ENCODE measurements around the gene ASB4.
"Not testable (repeated sequence)": the region's sequence is repeated elsewhere in the genome, so short reads cannot be mapped to it uniquely, and the experiment has no call there.

The ASB4 gene

GRCh38 chr7:95549818-95550529, 64.2 kb downstream of the ASB4 start:
- Histone ChIP-seq H3K9ac (ENCODE audit: low read length in 5 of 5) (peak overlapping the region in 4 of 5 donors; percentile 52 to 80 (median 64)), H3K36me3 (ENCODE audit: control insufficient read depth in 5 of 5, insufficient read depth in 5 of 5, low read length in 5 of 5) (no peaks in the 10 kb centered on the region), H3K27ac (ENCODE audit: low read depth, low read length) (peak overlapping the region; percentile 99), H3K9me3 (ENCODE audit: control insufficient read depth in 5 of 5, low read length in 5 of 5) (no peaks in the 10 kb centered on the region), H3K4me3 (ENCODE audit: low read depth in 1 of 5, low read length in 5 of 5) (peak overlapping the region; percentile 4 to 64 (median 42)), H3K4me1 (ENCODE audit: control insufficient read depth in 5 of 5, insufficient read depth in 5 of 5, low read length in 5 of 5) (peaks cover 13 to 82% (median 72%) of the 10 kb centered on the region in 5 donors), H3K27me3 (ENCODE audit: control insufficient read depth in 5 of 5, insufficient read depth in 4 of 5, low read length in 5 of 5) (no peaks in the 10 kb centered on the region)

DNA sequence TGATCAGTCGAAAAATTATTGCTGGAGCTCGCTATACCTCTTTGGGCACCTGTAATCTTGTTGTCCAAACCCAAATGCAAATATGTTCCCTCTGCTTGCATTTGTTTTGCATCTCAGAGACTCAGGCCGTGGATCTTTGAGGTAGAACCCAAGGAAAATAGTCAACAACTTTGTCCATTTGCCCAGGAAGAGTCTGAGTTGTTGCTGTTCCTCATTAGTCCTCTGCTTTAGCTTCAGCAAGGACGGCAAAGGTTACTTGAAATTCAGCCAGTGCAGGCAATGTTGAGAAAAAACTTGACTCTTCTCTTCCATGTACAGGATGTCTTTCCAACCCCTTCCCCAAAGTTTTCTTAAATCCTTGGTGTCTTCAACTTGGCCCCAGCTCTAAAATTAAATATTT, 64.8 kb downstream of the ASB4 start:
- Histone ChIP-seq H3K9ac (ENCODE audit: low read length in 5 of 5) (peak overlapping the region in 4 of 5 donors; percentile 21 to 71 (median 55)), H3K4me1 (ENCODE audit: control insufficient read depth in 5 of 5, insufficient read depth in 5 of 5, low read length in 5 of 5) (peaks cover 13 to 79% (median 66%) of the 10 kb centered on the region in 5 donors), H3K4me3 (ENCODE audit: low read depth in 1 of 5, low read length in 5 of 5) (peak overlapping the region; percentile 4 to 64 (median 42))

DNA sequence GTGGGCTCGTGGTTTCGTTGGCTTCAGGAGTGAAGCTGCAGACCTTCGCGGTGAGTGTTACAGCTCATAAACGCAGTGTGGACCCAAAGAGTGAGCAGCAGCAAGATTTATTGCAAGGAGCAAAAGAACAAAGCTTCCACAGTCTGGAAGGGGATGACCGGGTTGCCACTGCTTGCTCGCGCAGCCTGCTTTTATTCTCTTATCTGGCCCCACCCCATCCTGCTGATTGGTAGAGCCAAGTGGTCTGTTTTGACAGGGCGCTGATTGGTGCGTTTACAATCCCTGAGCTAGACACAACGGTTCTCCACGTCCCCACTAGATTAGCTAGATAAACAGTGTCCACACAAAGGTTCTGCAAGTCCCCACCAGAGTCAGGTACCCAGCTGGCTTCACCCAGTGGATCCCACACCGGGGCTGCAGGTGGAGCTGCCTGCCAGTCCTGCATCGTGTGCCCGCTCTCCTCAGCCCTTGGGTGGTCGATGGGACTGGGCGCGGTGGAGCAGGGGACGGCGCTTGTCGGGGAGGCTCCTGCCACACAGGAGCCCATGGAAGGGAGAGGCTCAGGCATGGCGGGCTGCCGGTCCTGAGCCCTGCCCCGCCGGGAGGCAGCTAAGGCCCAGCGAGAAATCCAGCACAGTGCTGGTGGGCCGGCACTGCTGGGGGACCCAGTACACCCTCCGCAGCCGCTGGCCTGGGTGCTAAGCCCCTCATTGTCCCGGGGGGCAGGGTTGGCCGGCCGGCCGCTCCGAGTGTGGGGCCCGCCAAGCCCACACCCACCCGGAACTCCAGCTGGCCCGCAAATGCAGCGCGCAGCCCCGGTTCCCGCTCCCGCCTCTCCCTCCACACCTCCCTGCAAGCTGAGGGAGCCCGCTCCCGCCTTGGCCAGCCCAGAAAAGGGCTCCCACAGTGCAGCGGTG, 66.5 kb downstream of the ASB4 start:
- H3K36me3 ChIP-seq (ENCODE audit: control insufficient read depth in 5 of 5, insufficient read depth in 5 of 5, low read length in 5 of 5); H3K27me3 ChIP-seq (ENCODE audit: control insufficient read depth in 5 of 5, insufficient read depth in 4 of 5, low read length in 5 of 5); H3K9ac ChIP-seq (ENCODE audit: low read length in 5 of 5); H3K4me3 ChIP-seq (ENCODE audit: low read depth in 1 of 5, low read length in 5 of 5); H3K27ac ChIP-seq (ENCODE audit: low read depth, low read length); H3K9me3 ChIP-seq (ENCODE audit: control insufficient read depth in 5 of 5, low read length in 5 of 5): not testable (repeated sequence)
- H3K4me1 ChIP-seq (ENCODE audit: control insufficient read depth in 5 of 5, insufficient read depth in 5 of 5, low read length in 5 of 5): peaks cover 13 to 67% (median 55%) of the 10 kb centered on the region in 5 donors

More for the DNA sequence above, 64.8 kb downstream of the ASB4 start:
- Histone ChIP-seq H3K27ac (ENCODE audit: low read depth, low read length) (peak overlapping the region; percentile 99), H3K36me3 (ENCODE audit: control insufficient read depth in 5 of 5, insufficient read depth in 5 of 5, low read length in 5 of 5) (no peaks in the 10 kb centered on the region), H3K27me3 (ENCODE audit: control insufficient read depth in 5 of 5, insufficient read depth in 4 of 5, low read length in 5 of 5) (no peaks in the 10 kb centered on the region), H3K9me3 (ENCODE audit: control insufficient read depth in 5 of 5, low read length in 5 of 5) (no peaks in the 10 kb centered on the region)

DNA sequence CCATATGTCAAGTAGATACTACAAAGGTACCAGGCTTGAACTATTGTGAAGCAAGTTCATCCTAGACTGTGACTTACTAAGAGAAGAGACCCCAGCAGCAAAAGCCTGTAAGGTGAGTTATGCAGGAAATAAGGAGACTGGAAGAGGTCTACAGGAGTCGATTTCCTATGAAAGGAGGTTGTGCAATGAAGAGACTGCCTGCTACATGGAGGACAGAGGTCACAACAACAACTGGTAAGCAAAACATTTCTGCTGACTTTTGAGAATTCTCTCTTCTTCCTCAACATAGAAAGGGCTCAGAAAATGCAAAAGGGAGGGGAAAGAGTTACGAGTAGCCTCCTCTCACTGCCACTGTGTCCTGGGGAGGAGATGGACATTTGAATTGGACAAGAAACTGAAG, 68.2 kb downstream of the ASB4 start:
- Histone ChIP-seq H3K36me3 (ENCODE audit: control insufficient read depth in 5 of 5, insufficient read depth in 5 of 5, low read length in 5 of 5) (no peaks in the 10 kb centered on the region), H3K9ac (ENCODE audit: low read length in 5 of 5) (no peak overlapping the region), H3K27me3 (ENCODE audit: control insufficient read depth in 5 of 5, insufficient read depth in 4 of 5, low read length in 5 of 5) (no peaks in the 10 kb centered on the region), H3K4me1 (ENCODE audit: control insufficient read depth in 5 of 5, insufficient read depth in 5 of 5, low read length in 5 of 5) (peaks cover 13 to 50% (median 42%) of the 10 kb centered on the region in 5 donors), H3K27ac (ENCODE audit: low read depth, low read length) (peak overlapping the region; percentile 26), H3K9me3 (ENCODE audit: control insufficient read depth in 5 of 5, low read length in 5 of 5) (no peaks in the 10 kb centered on the region), H3K4me3 (ENCODE audit: low read depth in 1 of 5, low read length in 5 of 5) (peak overlapping the region in 2 of 5 donors; percentile 27 to 33)

DNA sequence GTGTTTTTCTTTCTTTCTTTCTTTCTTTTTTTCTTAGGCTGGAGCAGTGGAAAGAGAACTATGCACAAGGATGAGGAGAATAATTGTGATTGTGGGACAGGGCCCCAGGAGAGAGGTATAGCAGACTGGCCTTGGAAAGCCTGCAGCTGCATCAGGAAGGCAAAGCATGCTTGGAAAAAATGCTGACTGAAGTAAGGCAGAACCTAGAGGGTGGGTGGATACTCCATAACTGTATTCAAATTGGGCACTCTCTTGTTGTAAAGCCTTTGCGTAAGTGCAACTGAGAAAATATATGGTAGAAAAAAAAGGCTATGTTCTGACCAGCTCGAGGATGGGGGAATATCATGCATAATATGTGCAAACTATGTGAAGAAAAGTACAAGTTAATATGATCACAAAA, 71.0 kb downstream of the ASB4 start:
- H3K9ac ChIP-seq (ENCODE audit: low read length in 5 of 5): no peak overlapping the region
- H3K27me3 ChIP-seq (ENCODE audit: control insufficient read depth in 5 of 5, insufficient read depth in 4 of 5, low read length in 5 of 5): no peaks in the 10 kb centered on the region
- peaks cover 2 to 25% (median 18%) of the 10 kb centered on the region in 5 donors for H3K4me1 ChIP-seq (ENCODE audit: control insufficient read depth in 5 of 5, insufficient read depth in 5 of 5, low read length in 5 of 5)
- no peaks in the 10 kb centered on the region for H3K9me3 ChIP-seq (ENCODE audit: control insufficient read depth in 5 of 5, low read length in 5 of 5)
- no peaks in the 10 kb centered on the region for H3K36me3 ChIP-seq (ENCODE audit: control insufficient read depth in 5 of 5, insufficient read depth in 5 of 5, low read length in 5 of 5)
- H3K4me3 ChIP-seq (ENCODE audit: low read depth in 1 of 5, low read length in 5 of 5): no peak overlapping the region
- H3K27ac ChIP-seq (ENCODE audit: low read depth, low read length): no peak overlapping the region

GRCh38 chr7:95558864-95559263, 73.1 kb downstream of the ASB4 start:
- H3K27ac ChIP-seq (ENCODE audit: low read depth, low read length): no peak overlapping the region
- H3K27me3 ChIP-seq (ENCODE audit: control insufficient read depth in 5 of 5, insufficient read depth in 4 of 5, low read length in 5 of 5): no peaks in the 10 kb centered on the region

DNA sequence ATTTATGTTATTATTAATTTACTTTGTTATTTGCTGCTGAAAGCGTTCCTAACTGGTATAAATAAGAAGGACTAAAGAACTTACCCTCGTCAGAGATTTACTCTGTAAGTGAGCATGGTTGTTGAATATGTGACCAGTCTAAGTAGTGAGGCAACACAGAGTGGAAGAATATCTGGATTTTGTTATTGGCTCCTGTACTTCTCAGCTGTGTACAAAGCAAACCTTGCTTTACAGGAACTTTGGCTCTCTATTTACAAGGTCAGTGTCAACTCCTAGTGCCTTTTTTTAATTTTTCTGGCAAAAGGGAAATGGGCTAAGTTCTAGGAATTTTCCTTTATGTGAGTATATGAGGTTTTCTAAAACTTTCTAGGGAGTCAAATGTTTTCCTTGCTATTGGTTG, 74.9 kb downstream of the ASB4 start:
- Histone ChIP-seq H3K9ac (ENCODE audit: low read length in 5 of 5) (no peak overlapping the region), H3K27me3 (ENCODE audit: control insufficient read depth in 5 of 5, insufficient read depth in 4 of 5, low read length in 5 of 5) (no peaks in the 10 kb centered on the region), H3K36me3 (ENCODE audit: control insufficient read depth in 5 of 5, insufficient read depth in 5 of 5, low read length in 5 of 5) (no peaks in the 10 kb centered on the region), H3K4me3 (ENCODE audit: low read depth in 1 of 5, low read length in 5 of 5) (no peak overlapping the region), H3K27ac (ENCODE audit: low read depth, low read length) (no peak overlapping the region), H3K9me3 (ENCODE audit: control insufficient read depth in 5 of 5, low read length in 5 of 5) (no peaks in the 10 kb centered on the region), H3K4me1 (ENCODE audit: control insufficient read depth in 5 of 5, insufficient read depth in 5 of 5, low read length in 5 of 5) (peaks cover 0 to 5% (median 4%) of the 10 kb centered on the region in 5 donors)

More at GRCh38 chr7:95558864-95559263, 73.1 kb downstream of the ASB4 start:
- H3K9ac ChIP-seq (ENCODE audit: low read length in 5 of 5): no peak overlapping the region
- no peaks in the 10 kb centered on the region for H3K9me3 ChIP-seq (ENCODE audit: control insufficient read depth in 5 of 5, low read length in 5 of 5)
- H3K36me3 ChIP-seq (ENCODE audit: control insufficient read depth in 5 of 5, insufficient read depth in 5 of 5, low read length in 5 of 5): no peaks in the 10 kb centered on the region
- H3K4me1 ChIP-seq (ENCODE audit: control insufficient read depth in 5 of 5, insufficient read depth in 5 of 5, low read length in 5 of 5): peaks cover 2 to 16% (median 14%) of the 10 kb centered on the region in 5 donors
- H3K4me3 ChIP-seq (ENCODE audit: low read depth in 1 of 5, low read length in 5 of 5): no peak overlapping the region

- Histone ChIP-seq H3K27ac (ENCODE audit: low read depth, low read length) (no peak overlapping the region), H3K9ac (ENCODE audit: low read length in 5 of 5) (no peak overlapping the region), H3K36me3 (ENCODE audit: control insufficient read depth in 5 of 5, insufficient read depth in 5 of 5, low read length in 5 of 5) (peaks cover 0 to 7% (median 0%) of the 10 kb centered on the region in 5 donors), H3K27me3 (ENCODE audit: control insufficient read depth in 5 of 5, insufficient read depth in 4 of 5, low read length in 5 of 5) (no peaks in the 10 kb centered on the region), H3K4me1 (ENCODE audit: control insufficient read depth in 5 of 5, insufficient read depth in 5 of 5, low read length in 5 of 5) (no peaks in the 10 kb centered on the region), H3K9me3 (ENCODE audit: control insufficient read depth in 5 of 5, low read length in 5 of 5) (no peaks in the 10 kb centered on the region), H3K4me3 (ENCODE audit: low read depth in 1 of 5, low read length in 5 of 5) (no peak overlapping the region)
These were observed 84.0 kb downstream of the ASB4 start for GRCh38 chr7:95569720-95570119.

DNA sequence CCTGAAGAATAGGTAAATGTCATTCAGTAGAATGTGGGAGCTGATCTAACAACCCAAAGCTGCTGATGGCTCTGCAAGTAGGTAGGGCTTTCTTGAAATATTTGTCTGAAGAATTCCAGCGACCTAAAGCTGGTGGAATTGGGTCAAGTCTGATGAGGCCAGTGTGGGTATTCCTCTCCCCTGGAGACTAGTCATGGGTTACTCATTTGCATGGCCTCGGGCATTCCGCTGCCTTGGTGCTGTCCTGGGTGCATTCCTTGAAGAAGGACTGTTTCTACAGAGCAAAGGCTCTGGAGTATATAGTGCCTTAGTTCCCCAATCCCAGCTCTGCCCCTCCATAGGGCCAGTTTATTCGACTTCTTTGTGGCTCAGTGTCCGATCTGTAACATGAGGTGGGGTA, 91.4 kb downstream of the ASB4 start:
- H3K27me3 ChIP-seq (ENCODE audit: control insufficient read depth in 5 of 5, insufficient read depth in 4 of 5, low read length in 5 of 5): no peaks in the 10 kb centered on the region
- peaks cover 0 to 7% (median 0%) of the 10 kb centered on the region in 5 donors for H3K36me3 ChIP-seq (ENCODE audit: control insufficient read depth in 5 of 5, insufficient read depth in 5 of 5, low read length in 5 of 5)
- no peak overlapping the region for H3K9ac ChIP-seq (ENCODE audit: low read length in 5 of 5)
- H3K27ac ChIP-seq (ENCODE audit: low read depth, low read length): no peak overlapping the region
- H3K4me3 ChIP-seq (ENCODE audit: low read depth in 1 of 5, low read length in 5 of 5): no peak overlapping the region
- H3K9me3 ChIP-seq (ENCODE audit: control insufficient read depth in 5 of 5, low read length in 5 of 5): peaks cover 0 to 5% (median 0%) of the 10 kb centered on the region in 5 donors
- H3K4me1 ChIP-seq (ENCODE audit: control insufficient read depth in 5 of 5, insufficient read depth in 5 of 5, low read length in 5 of 5): peaks cover 0 to 6% (median 0%) of the 10 kb centered on the region in 5 donors
